ENCODE results near the gene TENM4. TPM values are rescaled to one million over a fixed set of nuclear protein-coding genes. Genes with fewer than 3 reads are reported as not detected.
"Not testable (repeated sequence)": the region's sequence is repeated elsewhere in the genome, so short reads cannot be mapped to it uniquely, and the experiment has no call there.

Gene TENM4
- total RNA-seq, 1 donor from 2014 or later, result 7.3 TPM

DNA sequence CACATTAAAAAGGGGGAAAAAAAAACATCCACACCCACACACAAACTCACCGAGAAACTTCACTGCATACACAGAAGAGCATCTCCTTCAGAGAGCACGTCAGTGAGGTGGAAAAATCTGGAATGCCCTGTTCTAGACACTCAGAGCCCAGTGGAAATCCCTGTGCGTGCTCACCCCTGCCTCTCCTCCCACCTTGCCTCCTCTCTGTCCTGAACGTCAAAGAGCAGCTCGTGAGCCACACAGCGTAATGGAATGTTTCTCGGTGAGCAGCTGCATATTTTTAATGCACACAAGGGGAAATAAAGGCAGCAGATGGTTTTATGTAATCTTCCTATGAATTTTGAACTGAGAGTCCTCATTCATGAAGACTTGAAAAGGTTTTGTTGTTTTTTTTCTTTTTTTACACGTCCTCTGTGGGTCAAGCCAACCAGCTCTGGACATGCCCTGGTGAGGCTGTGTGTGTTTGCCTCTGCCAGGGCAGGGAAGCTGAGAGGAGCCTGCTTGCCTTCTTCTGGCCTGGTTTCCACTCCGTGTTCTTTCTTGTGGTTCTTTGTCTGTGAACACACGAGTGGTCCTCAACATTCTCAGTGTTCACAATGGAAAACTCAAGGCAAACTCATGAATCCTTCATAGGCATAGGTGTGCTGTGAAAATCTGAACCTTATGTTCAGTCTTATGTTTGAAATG, 219.2 kb downstream of the TENM4 start:
- DNase-seq (ENCODE audit: extremely low read depth, low read depth, low spot score), result no peak

DNA sequence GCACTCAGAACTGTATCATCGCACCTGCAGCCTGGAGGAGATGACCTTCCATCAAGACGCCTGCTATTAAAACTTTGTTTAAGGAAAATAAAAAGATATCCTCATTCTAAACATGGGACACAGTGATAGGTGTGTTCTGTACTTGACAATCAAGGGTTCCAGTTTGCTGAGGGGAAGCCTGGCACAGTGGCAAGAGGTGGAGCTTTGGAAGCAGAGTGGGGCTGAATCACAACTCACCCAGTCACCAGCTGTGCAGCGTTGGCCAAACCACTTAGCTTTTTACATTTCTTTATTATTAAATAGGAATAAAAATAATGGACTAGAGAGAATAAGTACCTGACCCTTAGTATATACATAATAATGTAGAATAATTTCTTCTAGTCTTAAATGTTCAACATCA, 220.7 kb downstream of the TENM4 start:
- no peak for DNase-seq (ENCODE audit: extremely low read depth, low read depth, low spot score)

GRCh38 chr11:79219186-79220045, 221.4 kb downstream of the TENM4 start:
- DNase-seq (ENCODE audit: extremely low read depth, low read depth, low spot score), result no peak

DNA sequence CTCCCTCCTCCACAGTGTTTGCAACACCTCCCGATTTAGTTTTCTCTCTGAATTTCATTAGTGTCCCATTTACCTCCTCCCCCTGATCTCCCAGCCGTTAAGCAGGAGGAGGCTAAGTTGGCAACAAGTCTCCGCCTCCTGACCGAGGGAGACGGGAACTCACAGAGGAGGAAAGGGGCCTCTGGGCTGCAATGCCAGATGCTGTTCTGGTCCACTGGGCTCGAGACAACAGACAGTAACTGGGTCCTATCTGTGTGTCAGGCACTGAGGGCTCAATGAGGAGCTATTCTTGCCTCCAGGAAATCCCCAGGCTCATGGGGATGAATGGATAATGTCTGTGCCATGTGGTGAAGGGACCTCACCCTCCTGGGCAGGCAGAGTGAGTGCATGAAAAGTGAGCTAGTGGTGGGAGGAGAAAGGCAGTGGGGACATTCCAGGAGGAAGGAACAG, 228.1 kb downstream of the TENM4 start:
- DNase-seq (ENCODE audit: extremely low read depth, low read depth, low spot score), result no peak

GRCh38 chr11:79209540-79210266, 231.1 kb downstream of the TENM4 start:
- no peak for DNase-seq (ENCODE audit: extremely low read depth, low read depth, low spot score)

GRCh38 chr11:79208126-79208525, 232.7 kb downstream of the TENM4 start:
- DNase-seq (ENCODE audit: extremely low read depth, low read depth, low spot score), result no peak

- no peak for DNase-seq (ENCODE audit: extremely low read depth, low read depth, low spot score)
Observed at GRCh38 chr11:79206951-79207350, 233.9 kb downstream of the TENM4 start.

- no peak for DNase-seq (ENCODE audit: extremely low read depth, low read depth, low spot score)
Observed at GRCh38 chr11:79205786-79206185, 235.0 kb downstream of the TENM4 start.

GRCh38 chr11:79201677-79202347, 239.0 kb downstream of the TENM4 start:
- no peak for DNase-seq (ENCODE audit: extremely low read depth, low read depth, low spot score)

DNA sequence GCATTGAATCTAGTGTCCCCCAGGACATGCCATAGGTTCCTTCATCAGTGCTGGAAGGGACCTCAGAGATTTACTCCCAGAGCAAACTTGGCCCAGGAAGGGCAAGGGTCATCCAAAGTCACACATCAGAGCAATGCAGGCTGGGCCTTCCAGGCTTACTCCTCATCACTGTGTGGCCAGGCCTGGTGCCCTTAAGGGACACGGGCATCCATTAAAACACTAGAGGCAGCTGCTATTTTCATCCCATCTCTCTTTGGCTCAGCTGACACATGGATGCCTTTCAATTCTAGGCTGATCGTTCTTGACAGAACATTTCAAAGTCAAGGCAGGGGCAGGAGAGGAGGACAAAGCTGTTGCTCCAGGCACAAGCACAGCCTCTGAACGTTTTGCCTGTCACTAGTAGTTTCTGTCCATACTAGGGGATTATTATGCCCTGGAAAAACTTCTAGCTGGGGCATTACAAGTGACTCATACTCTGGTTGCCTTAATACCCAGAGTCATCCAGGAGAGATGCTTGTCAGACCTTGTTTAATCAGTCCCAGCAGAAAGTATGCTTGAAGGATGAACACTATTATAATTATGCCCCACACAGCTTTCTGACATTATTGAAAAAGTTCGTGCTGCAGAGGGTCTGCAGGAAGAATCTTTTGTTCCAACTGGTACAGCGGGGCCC, 240.3 kb downstream of the TENM4 start:
- DNase-seq (ENCODE audit: extremely low read depth, low read depth, low spot score), result no peak

DNA sequence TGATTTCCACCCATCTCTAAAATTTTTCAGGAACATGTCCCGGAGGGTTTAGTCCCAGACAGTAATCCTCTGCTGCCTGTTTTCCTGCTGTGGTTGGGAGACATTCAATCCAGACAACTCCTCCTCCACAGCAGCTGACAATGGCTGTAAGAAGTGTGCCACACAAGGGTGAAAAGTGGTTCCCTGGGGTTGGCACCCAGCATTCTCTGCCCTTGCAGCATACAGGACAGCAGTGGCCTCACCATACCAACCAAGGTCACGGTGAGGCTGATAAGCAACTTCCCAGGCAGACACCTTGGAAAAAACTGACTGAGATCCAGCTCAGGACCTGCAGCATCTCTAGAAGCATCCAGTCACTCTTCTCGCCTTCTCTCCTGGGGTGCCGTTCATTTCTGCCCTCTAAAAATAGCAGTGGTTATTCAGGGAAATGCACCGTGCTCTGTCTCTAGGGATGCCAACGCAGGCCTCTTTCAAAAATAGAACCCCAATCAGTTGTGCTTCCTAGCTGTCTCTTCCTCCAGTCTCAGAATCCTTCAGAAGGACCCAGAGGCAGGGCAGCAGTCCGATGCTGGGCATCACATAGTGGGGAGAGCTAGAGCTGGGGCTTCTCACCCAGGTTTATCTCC, 241.0 kb downstream of the TENM4 start:
- no peak for DNase-seq (ENCODE audit: extremely low read depth, low read depth, low spot score)

DNA sequence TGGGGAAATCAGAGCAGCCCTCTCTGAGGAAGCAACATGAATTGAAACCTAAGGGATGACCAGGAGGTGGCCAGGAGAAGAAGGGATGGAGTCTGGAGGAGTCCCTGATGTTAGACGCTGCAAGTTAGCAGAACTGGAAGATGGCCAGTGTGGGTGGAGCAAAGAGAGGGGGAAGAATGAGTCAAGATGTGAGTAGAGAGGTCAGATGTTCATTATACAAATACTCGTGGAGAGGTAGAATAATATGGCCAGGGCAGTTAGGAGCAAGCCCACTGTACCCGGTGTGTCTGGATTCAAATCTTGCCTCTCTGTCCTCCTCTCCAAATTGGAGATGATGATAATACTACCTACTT, 242.0 kb downstream of the TENM4 start:
- no peak for DNase-seq (ENCODE audit: extremely low read depth, low read depth, low spot score)

- no peak for DNase-seq (ENCODE audit: extremely low read depth, low read depth, low spot score)
Observed at GRCh38 chr11:79198203-79198897, 242.5 kb downstream of the TENM4 start.

GRCh38 chr11:79196950-79197349, 243.9 kb downstream of the TENM4 start:
- DNase-seq (ENCODE audit: extremely low read depth, low read depth, low spot score), result no peak

GRCh38 chr11:79195209-79195608, 245.6 kb downstream of the TENM4 start:
- DNase-seq (ENCODE audit: extremely low read depth, low read depth, low spot score), result no peak

DNA sequence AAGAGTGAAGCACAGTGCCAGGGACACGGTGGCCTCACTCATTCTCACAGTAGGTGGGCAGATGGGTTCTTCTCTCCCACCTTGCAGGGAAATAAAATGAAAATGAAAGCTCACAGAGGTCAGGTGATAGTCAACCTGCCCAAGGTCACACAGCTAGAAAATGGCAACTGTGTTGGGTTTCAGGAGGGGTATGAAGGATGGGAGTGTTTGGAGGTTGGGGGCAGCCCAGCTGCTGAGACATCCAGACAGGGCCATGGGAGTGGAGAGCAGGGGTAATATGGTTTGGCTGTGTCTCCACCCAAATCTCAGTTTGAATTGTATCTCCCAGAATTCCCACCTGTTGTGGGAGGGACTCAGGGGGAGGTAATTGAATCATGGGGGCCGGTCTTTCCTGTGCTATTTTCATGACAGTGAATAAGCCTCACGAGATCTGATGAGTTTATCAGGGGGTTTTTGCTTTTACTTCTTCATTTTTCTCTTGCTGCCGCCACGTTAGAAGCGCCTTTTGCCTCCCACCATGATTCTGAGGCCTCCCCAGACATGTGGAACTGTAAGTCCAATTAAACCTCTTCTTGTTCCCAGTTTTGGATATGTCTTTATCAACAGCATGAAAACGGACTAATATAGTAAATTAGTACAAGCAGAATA, 247.0 kb downstream of the TENM4 start:
- DNase-seq (ENCODE audit: extremely low read depth, low read depth, low spot score), result no peak

DNA sequence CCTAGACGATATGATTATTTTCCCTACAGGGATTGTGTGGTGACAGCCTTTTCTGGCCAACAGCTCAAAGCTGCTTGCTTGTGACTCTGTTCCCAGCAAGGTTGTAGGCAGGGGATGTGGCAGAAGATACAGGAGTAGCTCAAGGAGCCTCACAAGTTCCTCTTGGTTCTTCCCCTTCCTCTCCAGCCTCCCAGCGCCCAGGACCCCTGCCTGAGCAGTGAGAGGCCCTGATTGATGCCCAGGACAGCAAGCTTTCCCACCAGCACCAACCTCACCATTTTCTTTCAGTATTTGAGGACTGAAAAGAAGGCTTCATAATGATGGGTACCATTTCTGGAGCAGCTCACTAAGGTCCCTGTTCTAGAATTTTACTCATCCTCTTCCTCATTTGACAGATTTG, 248.0 kb downstream of the TENM4 start:
- DNase-seq (ENCODE audit: extremely low read depth, low read depth, low spot score), result no peak

DNA sequence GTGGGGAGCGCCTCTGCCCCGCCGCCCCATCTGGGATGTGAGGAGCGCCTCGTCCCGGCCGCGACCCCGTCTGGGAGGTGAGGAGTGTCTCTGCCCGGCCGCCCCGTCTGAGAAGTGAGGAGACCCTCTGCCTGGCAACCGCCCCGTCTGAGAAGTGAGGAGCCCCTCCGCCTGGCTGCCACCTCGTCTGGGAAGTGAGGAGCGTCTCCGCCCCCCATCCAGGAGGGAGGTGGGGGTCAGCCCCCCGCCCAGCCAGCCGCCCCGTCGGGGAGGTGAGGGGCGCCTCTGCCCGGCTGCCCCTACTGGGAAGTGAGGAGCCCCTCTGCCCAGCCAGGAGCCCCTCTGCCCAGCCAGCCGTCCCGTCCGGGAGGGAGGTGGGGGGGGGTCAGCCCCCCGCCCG, 249.1 kb downstream of the TENM4 start:
- DNase-seq (ENCODE audit: extremely low read depth, low read depth, low spot score), result not testable (repeated sequence)

- not testable (repeated sequence) for DNase-seq (ENCODE audit: extremely low read depth, low read depth, low spot score)
Observed at GRCh38 chr11:79190553-79190952, 250.3 kb downstream of the TENM4 start.

Measured in glomerular endothelial cell (primary cell).